Chondrocyte (in vitro differentiated cells): Measurements from ENCODE around the gene FZD7. TPM values are rescaled to one million over a fixed set of nuclear protein-coding genes. Genes with fewer than 3 reads are reported as not detected.

Experiments used
- DNase-seq: peaks from one replicate; pipeline ENCODE4 v3.0.0; 2021; ENCODE audit warnings: mixed read lengths, low spot score
- H3K27ac Mint-ChIP-seq: one replicate; pipeline ENCODE4 v1.8.0; 2021; ENCODE audit warnings: mild to moderate bottlenecking, moderate library complexity, mixed read lengths; ENCODE audit not compliant: unreplicated experiment
- H3K27me3 Mint-ChIP-seq: 2 replicates; pipeline ENCODE4 v1.8.0; 2021; ENCODE audit warnings: low read depth, mixed read lengths
- H3K36me3 Mint-ChIP-seq: 2 replicates; pipeline ENCODE4 v1.8.0; 2021; ENCODE audit warnings: low read depth, mixed read lengths
- H3K4me1 Mint-ChIP-seq: 2 replicates; pipeline ENCODE4 v1.8.0; 2021; ENCODE audit warnings: low read depth, mild to moderate bottlenecking, mixed read lengths
- H3K4me3 Mint-ChIP-seq: one replicate; pipeline ENCODE4 v1.8.0; 2021; ENCODE audit warnings: mild to moderate bottlenecking, moderate library complexity, mixed read lengths; ENCODE audit not compliant: unreplicated experiment
- H3K9me3 Mint-ChIP-seq: 2 replicates; pipeline ENCODE4 v1.8.0; 2021; ENCODE audit warnings: low read depth, mixed read lengths
- total RNA-seq: library from RNA; stranded (reverse); gene quantifications from 3 replicates; pipeline ENCODE4 v1.2.1, GENCODE V29; 2021
- TF ChIP-seq, protein P1 (sequence below): fragments of 200-600 bp; sonication (generic); IDR thresholded peaks from 2 replicates; pipeline ENCODE4 v1.5.0; 2021; ENCODE audit warnings: antibody characterized with exemption, mild to moderate bottlenecking, moderate library complexity

The FZD7 gene
- total RNA-seq, 1 donor from 2014 or later, result 63.1 TPM

DNA sequence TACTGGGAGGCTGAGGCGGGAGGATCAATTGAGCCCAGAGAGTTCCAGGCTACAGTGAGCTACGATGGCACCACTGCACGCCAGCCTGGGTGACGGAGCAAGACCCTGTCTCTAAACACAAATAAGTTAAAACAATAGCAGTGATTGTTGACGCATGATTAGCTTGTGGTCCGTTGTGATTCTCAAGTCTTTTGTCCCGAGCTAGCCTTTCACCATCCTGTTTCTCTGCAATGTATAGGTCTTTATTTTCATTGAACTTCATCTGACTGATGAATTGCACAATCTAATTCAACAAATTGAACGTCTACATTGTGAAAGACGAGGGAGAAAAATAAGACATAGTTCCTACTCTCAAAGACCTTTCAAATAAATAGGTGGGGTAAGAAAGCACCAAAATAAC lies 8.8 kb upstream of the FZD7 start:
- no peak overlapping the region for H3K4me3 Mint-ChIP-seq
- H3K27ac Mint-ChIP-seq, result no peak overlapping the region
- peaks cover 6% of the 10 kb centered on the region for H3K4me1 Mint-ChIP-seq
- DNase-seq, result no peak
- H3K27me3 Mint-ChIP-seq, result no peaks in the 10 kb centered on the region
- H3K9me3 Mint-ChIP-seq, result no peaks in the 10 kb centered on the region
- no peaks in the 10 kb centered on the region for H3K36me3 Mint-ChIP-seq
- TF ChIP-seq, protein P1, sequence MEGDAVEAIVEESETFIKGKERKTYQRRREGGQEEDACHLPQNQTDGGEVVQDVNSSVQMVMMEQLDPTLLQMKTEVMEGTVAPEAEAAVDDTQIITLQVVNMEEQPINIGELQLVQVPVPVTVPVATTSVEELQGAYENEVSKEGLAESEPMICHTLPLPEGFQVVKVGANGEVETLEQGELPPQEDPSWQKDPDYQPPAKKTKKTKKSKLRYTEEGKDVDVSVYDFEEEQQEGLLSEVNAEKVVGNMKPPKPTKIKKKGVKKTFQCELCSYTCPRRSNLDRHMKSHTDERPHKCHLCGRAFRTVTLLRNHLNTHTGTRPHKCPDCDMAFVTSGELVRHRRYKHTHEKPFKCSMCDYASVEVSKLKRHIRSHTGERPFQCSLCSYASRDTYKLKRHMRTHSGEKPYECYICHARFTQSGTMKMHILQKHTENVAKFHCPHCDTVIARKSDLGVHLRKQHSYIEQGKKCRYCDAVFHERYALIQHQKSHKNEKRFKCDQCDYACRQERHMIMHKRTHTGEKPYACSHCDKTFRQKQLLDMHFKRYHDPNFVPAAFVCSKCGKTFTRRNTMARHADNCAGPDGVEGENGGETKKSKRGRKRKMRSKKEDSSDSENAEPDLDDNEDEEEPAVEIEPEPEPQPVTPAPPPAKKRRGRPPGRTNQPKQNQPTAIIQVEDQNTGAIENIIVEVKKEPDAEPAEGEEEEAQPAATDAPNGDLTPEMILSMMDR, result no peak

DNA sequence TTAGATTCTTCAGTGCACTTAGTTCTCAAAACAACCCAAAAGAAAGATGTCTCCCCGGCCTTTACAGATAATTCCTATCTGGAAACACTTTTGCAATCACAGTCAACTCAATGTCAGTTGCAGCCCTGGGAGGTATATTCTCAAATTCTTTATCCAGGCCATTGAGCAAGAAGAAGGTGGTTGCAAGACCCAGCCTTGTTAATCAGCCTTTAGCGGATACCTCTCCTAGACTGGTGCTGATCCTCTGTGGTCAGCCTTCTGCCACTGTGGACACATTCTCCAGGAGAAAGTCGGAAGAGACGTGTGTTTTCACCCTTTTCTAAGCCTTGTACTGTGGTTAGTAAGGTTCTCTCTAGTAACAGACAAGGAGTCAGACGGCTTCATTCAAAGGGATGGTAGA lies 7.8 kb upstream of the FZD7 start:
- Mint-ChIP-seq H3K4me3 (no peak overlapping the region), H3K4me1 (peaks cover 11% of the 10 kb centered on the region), H3K27me3 (no peaks in the 10 kb centered on the region), H3K27ac (no peak overlapping the region), H3K9me3 (no peaks in the 10 kb centered on the region), H3K36me3 (no peaks in the 10 kb centered on the region)
- no peak for DNase-seq
- TF ChIP-seq, protein P1, result no peak

DNA sequence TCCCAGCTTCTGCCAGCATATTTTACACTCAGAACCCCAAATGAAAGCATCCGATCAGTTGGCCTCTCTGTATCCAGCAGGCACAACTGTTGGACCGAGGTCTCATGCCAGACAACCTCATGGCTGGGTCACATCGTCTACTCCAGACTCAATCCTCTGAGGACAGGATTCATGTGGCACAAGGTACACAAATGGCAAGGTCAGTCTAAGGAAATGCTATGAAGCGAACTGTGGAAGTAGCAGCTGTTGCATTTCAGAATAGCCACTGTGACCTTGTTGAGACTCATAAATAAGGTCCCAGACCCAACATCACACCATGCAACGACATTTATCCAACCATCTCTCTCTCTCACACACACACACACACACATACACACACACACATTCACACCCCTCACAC lies 7.1 kb upstream of the FZD7 start:
- Mint-ChIP-seq H3K27ac (no peak overlapping the region), H3K4me3 (no peak overlapping the region), H3K27me3 (no peaks in the 10 kb centered on the region), H3K4me1 (peaks cover 18% of the 10 kb centered on the region), H3K9me3 (no peaks in the 10 kb centered on the region), H3K36me3 (no peaks in the 10 kb centered on the region)
- TF ChIP-seq, protein P1, result no peak
- no peak for DNase-seq

DNA sequence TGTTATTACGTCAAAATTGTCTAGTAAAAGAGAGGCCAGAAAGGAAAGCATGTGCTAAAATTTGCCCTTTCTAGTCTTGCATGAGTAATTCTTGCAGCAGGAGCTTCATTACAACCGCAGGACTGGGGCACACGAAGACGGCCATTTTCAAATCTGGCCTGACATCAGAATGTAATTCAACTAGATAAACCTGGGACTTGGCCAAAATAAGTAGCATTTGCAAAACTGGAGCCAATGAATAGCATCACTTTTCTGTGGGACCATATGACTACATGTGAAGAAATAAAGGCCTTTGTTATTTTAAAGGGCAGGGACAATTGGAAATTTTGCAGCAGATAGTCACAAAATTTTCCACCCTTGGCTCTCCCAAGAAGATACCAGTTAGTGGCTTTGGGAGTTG lies 3.0 kb upstream of the FZD7 start:
- Mint-ChIP-seq H3K27me3 (no peaks in the 10 kb centered on the region), H3K4me1 (peaks cover 30% of the 10 kb centered on the region), H3K36me3 (no peaks in the 10 kb centered on the region), H3K27ac (peak overlapping the region; percentile 94), H3K9me3 (no peaks in the 10 kb centered on the region), H3K4me3 (no peak overlapping the region)
- TF ChIP-seq, protein P1, result no peak
- no peak for DNase-seq

DNA sequence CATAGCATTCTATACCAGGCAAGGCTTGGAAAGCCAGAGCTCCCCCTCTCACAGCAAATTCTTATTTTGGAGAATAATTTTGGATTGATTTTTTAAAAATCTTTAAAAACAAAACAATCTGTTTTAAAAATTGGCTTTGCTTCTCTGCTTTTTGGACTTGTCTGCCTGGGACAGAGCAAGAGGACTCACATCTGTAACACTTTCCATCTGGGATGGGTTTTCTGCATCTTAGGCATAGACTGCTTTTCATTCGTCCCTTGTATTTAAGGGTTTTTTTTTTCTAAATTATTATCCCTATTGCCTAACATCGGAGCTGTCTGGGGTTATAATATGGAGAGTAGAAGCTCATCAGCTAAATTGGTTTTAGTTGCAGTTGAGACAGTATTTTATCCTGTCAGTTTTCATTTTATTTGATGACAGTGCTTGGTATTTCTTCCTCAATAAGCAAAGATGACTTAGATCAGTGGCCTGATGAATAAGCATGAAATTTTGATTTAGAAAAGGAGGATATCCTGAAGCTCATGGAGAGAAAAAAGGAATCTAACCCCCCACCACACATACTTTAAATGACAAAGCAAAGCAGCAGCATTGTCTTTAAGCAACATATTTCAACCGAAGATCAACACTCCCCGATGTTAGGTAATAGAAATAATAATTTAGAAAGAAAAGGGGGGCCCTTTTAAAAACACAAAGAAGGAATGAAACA lies 2.3 kb upstream of the FZD7 start:
- Mint-ChIP-seq H3K4me3 (no peak overlapping the region), H3K36me3 (no peaks in the 10 kb centered on the region), H3K27me3 (no peaks in the 10 kb centered on the region), H3K4me1 (peaks cover 30% of the 10 kb centered on the region), H3K27ac (peak overlapping the region; percentile 94), H3K9me3 (no peaks in the 10 kb centered on the region)
- TF ChIP-seq, protein P1, result no peak
- DNase-seq, result no peak
